Retina (tissue), 1 donor: ENCODE data around the gene ADGRF1.
"Not testable (repeated sequence)": the region's sequence is repeated elsewhere in the genome, so short reads cannot be mapped to it uniquely, and the experiment has no call there.

ENCODE experiments used
- DNase-seq: peaks from one replicate; pipeline ENCODE4 v3.0.0-alpha.2; 2016

ADGRF1 gene

DNA sequence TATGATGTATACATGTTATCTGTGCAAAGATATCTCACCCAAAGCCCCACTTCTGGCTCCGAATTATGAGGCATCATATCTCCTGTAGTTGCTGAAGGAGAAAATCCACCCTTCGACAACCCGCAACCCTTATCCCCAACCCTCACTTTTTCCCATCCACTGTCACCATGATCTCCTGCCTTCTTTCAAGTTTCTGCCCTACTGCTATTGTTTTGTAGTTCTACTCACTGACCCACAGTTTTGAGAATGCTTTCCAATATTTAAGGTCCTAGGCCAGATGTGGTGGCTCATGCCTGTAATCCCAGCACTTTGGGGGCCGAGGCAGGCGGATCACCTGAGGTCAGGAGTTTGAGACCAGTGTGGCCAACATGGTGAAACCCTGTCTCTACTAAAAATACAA lies 22.2 kb downstream of the ADGRF1 start:
- DNase-seq, result no peak

- DNase-seq, result no peak
Measured at GRCh38 chr6:47016909-47017308, 25.2 kb downstream of the ADGRF1 start.

- DNase-seq, result peak; percentile 50
Measured at GRCh38 chr6:47016261-47016660, 25.9 kb downstream of the ADGRF1 start.

GRCh38 chr6:47014401-47014800 lies 27.7 kb downstream of the ADGRF1 start:
- no peak for DNase-seq

- DNase-seq, result no peak
Measured at GRCh38 chr6:47009583-47009982, 32.5 kb downstream of the ADGRF1 start.

DNA sequence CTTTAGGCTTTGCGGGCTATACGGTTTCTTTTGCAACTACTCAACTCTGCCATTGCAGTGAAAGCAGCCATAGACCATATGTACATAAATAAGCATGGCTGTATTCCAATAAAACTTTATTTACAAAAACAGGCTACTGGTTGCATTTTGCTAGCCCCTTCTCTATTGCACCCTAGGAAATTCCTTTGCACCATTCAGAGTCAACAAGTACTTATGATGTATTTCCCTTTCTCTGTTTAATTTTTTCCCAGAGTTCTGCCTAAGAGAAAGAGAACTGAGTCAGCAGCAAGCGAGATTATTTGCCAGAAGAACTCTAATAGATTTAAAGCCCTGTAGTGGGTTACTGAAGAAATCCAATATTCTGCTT lies 33.8 kb downstream of the ADGRF1 start:
- DNase-seq, result no peak

DNA sequence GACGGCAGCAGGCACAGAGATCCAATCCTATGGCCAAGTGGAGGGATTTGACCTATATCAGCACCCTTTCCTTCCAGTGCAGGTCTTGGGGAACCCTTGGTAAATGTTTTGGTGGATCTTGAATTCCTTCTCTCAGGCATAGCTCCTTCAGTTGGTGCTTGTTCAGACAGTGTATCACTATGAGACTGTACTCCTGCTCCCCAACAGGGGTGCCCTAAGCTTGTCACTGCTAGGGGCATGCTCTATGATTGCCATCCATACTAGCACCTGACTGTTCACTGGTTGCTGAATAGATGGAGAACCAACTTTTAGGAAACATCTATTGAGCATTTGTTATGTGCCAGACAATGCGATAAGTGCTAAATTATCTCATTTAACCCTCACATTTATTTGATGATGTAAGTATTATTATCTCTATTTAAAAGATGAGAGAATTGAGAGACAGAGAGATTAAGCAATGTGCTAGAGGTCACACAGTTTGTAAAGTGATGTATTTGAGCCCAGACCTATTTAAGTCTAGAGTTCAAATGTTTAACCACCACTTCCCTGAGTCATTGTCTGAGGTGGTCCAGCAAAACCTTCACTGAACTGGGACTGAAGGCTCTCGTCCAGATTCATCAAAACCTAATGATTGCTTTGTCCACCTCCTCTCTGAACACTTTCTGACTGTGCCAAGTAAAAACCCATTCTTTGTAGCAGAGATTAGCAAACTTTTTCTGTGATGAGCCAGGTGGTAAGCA lies 34.3 kb downstream of the ADGRF1 start:
- DNase-seq, result no peak

DNA sequence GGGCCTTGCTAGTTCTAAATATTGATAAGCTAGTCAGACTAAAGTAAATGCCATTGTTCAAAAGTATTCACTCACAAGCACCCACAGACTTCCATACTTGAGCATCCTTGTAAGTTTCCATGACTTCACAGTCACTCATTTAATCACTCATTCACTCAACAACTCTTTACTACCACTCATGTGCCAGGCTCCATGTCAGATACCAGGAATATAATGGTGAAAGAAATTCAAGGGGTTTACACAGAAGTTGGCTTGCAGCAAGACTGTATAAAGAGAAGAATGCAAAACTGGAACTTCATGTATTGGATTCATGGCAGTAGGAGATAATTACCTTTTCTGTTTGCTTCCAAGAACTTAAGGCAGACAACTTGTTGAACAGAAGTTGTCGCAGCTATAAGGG lies 36.6 kb downstream of the ADGRF1 start:
- no peak for DNase-seq

DNA sequence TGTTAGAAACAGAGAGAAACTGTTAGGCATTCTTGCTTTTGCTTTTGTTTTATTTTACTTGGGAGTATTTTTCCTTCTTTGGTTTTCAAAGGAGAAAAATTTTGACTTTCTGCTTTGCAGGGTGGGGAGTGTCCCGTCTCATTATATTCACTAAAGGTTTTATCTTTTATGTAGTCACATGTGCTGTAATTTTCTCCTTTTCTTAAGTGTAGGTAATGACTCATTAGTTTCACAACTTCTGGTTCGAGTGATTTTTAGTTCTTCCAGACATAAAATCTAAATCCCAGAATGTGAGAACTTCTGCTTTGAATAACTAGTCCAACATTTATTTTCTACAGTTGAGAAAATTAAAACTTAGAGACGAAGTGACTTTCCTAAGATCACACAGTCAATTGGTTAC lies 37.7 kb downstream of the ADGRF1 start:
- no peak for DNase-seq

- no peak for DNase-seq
Measured at GRCh38 chr6:47000842-47001241, 41.3 kb downstream of the ADGRF1 start.

GRCh38 chr6:46998436-46999017 lies 43.6 kb downstream of the ADGRF1 start:
- no peak for DNase-seq

GRCh38 chr6:46997646-46998045 lies 44.5 kb downstream of the ADGRF1 start:
- no peak for DNase-seq

GRCh38 chr6:46996860-46997641 lies 45.1 kb downstream of the ADGRF1 start:
- no peak for DNase-seq

DNA sequence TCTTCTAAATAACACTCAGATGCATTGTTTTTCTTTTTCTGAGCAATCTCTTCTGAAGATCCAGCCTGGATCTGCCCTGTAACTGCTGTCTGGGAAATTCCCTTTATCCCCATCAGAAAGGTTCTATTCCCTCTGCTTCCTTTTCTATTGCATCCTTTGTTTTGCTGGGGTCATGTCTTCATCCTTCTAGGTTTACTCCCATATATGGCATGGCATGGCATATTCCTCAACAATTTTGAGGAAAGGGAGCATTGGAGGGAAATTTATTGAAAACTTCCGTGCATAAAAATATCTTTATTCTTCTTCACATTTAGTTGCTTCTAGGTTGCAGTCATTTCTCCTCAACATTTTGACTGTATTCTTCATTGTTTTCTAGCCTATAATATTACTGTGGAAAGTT lies 47.2 kb downstream of the ADGRF1 start:
- no peak for DNase-seq

DNA sequence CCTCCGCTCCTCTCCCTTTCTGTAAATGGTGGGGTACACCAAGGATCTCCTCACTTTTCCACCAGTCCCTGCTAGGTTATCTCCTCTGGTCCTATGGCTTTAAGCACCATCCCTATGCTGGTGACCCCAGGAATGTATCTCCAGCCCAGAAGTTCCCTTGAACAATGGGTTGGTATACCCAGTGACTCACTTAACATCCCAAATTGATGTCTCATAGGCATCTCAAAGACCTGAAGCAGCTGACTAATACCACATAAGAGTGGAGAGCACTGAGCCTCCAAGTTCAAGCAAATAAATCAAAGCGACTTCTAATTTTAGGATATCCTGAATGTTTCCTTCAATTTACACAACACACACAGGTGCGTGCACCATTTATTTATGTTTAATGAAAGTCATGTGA lies 48.3 kb downstream of the ADGRF1 start:
- no peak for DNase-seq

GRCh38 chr6:46992391-46992790 lies 49.7 kb downstream of the ADGRF1 start:
- not testable (repeated sequence) for DNase-seq

GRCh38 chr6:46990818-46991510 lies 51.2 kb downstream of the ADGRF1 start:
- DNase-seq, result peak; percentile 20

- DNase-seq, result no peak
Measured at GRCh38 chr6:46990031-46990644, 52.0 kb downstream of the ADGRF1 start.

- DNase-seq, result no peak
Measured at GRCh38 chr6:46989398-46989797, 52.7 kb downstream of the ADGRF1 start.

DNA sequence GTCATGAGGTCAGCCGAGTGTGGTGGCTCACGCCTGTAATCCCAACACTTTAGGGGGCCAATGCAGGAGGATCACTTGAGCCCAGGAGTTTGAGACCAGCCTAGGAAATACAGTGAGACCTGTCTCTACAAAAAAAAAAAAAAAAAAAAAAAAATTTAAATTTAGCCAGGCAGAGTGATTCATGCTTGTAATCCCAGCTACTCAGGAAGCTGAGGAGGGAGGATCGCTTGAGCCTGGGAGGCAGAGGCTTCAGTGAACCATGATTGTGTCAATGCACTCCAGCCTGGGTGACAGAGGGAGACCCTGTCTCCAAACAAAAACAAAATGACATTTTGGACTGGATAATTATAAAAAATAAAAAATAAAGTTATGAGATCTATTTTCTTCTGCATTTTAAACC lies 56.2 kb downstream of the ADGRF1 start:
- DNase-seq, result no peak

DNA sequence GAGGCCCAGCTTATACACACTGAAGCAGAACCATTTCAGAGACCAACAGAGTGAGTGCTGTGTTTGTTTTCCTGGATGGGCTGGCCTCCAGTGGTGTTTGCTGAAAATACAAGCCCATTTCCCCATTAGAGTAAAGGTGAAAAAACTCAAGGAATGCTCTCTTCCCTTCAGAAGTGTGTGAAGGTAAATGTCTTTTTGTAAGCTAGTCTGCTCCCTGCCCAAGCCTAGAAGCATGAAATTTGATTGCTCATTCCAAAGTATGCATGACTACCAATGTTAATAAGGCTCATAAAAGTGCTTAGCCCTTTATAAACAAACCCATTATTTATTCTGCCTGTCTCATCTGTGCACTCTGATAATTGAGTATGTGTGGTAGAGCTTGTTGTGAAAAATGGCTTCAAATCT lies 59.1 kb downstream of the ADGRF1 start:
- DNase-seq, result no peak

- no peak for DNase-seq
Measured at GRCh38 chr6:46979206-46979605, 62.9 kb downstream of the ADGRF1 start.

GRCh38 chr6:46974786-46975185 lies 67.3 kb downstream of the ADGRF1 start:
- DNase-seq, result no peak
